Activated naive CD4-positive, alpha-beta T cell treated with anti-CD3 and anti-CD28 coated beads, Interleukin-2, amount 10 ng/mL, durations not matched to agents 7 days and 5 days (primary cell): ENCODE results near the gene NPIPB2.
"Not testable (repeated sequence)": the region's sequence is repeated elsewhere in the genome, so short reads cannot be mapped to it uniquely, and the experiment has no call there.

Experiments used
- CTCF ChIA-PET: fragments of 350-600 bp; sonication (Branson Sonifier 250); formaldehyde crosslinking; loops from one replicate; lab custom pipeline; 2021; ENCODE audit warnings: antibody characterized with exemption; lab: Charles Lee
- DNase-seq: peaks from one replicate; pipeline ENCODE4 v3.0.0-alpha.2; 2020
- H3K27ac Mint-ChIP-seq: one replicate; pipeline ENCODE4 v1.8.0; 2021; ENCODE audit warnings: mild to moderate bottlenecking, moderate library complexity, mixed read lengths
- H3K27me3 Mint-ChIP-seq: one replicate; pipeline ENCODE4 v1.8.0; 2021; ENCODE audit warnings: mild to moderate bottlenecking, mixed read lengths
- H3K36me3 Mint-ChIP-seq: one replicate; pipeline ENCODE4 v1.8.0; 2021; ENCODE audit warnings: mixed read lengths
- H3K4me1 Mint-ChIP-seq: one replicate; pipeline ENCODE4 v1.8.0; 2021; ENCODE audit warnings: mixed read lengths
- H3K4me3 Mint-ChIP-seq: one replicate; pipeline ENCODE4 v1.8.0; 2021; ENCODE audit warnings: mild to moderate bottlenecking, moderate library complexity, mixed read lengths
- H3K9me3 Mint-ChIP-seq: one replicate; pipeline ENCODE4 v1.8.0; 2021; ENCODE audit warnings: mixed read lengths

NPIPB2 gene

GRCh38 chr16:11941945-11942344 is at the start of gene NPIPB2:
NPIPB2 (minus strand) TSS chr16:11942045; CDS start chr16:11942045, 0 bp downstream.
- H3K9me3 Mint-ChIP-seq, DNase-seq, H3K27ac Mint-ChIP-seq, CTCF ChIA-PET, H3K4me3 Mint-ChIP-seq, H3K4me1 Mint-ChIP-seq, H3K27me3 Mint-ChIP-seq, H3K36me3 Mint-ChIP-seq: not testable (repeated sequence)

GRCh38 chr16:11990702-11991390 is 49.0 kb upstream of the NPIPB2 start:
- Mint-ChIP-seq H3K36me3 (no peaks in the 10 kb centered on the region), H3K27me3 (no peaks in the 10 kb centered on the region), H3K4me1 (no peaks in the 10 kb centered on the region), H3K4me3 (no peak overlapping the region), H3K27ac (no peak overlapping the region), H3K9me3 (no peaks in the 10 kb centered on the region)
- DNase-seq: no peak
- CTCF ChIA-PET: no interaction called here

- DNase-seq: no peak
- CTCF ChIA-PET: no interaction called here
Measured at GRCh38 chr16:11988258-11988978, 46.6 kb upstream of the NPIPB2 start.

GRCh38 chr16:11986521-11987057 is 44.7 kb upstream of the NPIPB2 start:
- H3K27ac Mint-ChIP-seq: no peak overlapping the region
- no peak overlapping the region for H3K4me3 Mint-ChIP-seq
- CTCF ChIA-PET: no interaction called here
- no peaks in the 10 kb centered on the region for H3K36me3 Mint-ChIP-seq
- H3K4me1 Mint-ChIP-seq: no peaks in the 10 kb centered on the region
- no peak for DNase-seq
- H3K27me3 Mint-ChIP-seq: no peaks in the 10 kb centered on the region
- no peaks in the 10 kb centered on the region for H3K9me3 Mint-ChIP-seq

More at GRCh38 chr16:11988258-11988978, 46.6 kb upstream of the NPIPB2 start:
- H3K9me3 Mint-ChIP-seq: no peaks in the 10 kb centered on the region
- H3K27me3 Mint-ChIP-seq: no peaks in the 10 kb centered on the region
- no peaks in the 10 kb centered on the region for H3K36me3 Mint-ChIP-seq
- no peak overlapping the region for H3K27ac Mint-ChIP-seq
- no peak overlapping the region for H3K4me3 Mint-ChIP-seq
- H3K4me1 Mint-ChIP-seq: no peaks in the 10 kb centered on the region

GRCh38 chr16:11985250-11985649 is 43.4 kb upstream of the NPIPB2 start:
- CTCF ChIA-PET: interaction anchor here (1.4 kb wide), 1 partner anchor 83 kb away, joined by 3 read pairs; no protein-coding TSS in a partner anchor
- H3K4me3 Mint-ChIP-seq: no peak overlapping the region
- no peaks in the 10 kb centered on the region for H3K36me3 Mint-ChIP-seq
- no peak for DNase-seq
- H3K27me3 Mint-ChIP-seq: no peaks in the 10 kb centered on the region
- H3K27ac Mint-ChIP-seq: no peak overlapping the region
- H3K9me3 Mint-ChIP-seq: no peaks in the 10 kb centered on the region
- H3K4me1 Mint-ChIP-seq: no peaks in the 10 kb centered on the region

GRCh38 chr16:11980136-11980844 is 38.4 kb upstream of the NPIPB2 start:
- CTCF ChIA-PET: no interaction called here
- peaks cover 6% of the 10 kb centered on the region for H3K36me3 Mint-ChIP-seq
- no peak overlapping the region for H3K4me3 Mint-ChIP-seq
- H3K27me3 Mint-ChIP-seq: no peaks in the 10 kb centered on the region
- H3K9me3 Mint-ChIP-seq: no peaks in the 10 kb centered on the region
- H3K4me1 Mint-ChIP-seq: peaks cover 33% of the 10 kb centered on the region
- no peak for DNase-seq
- no peak overlapping the region for H3K27ac Mint-ChIP-seq

GRCh38 chr16:11979013-11979672 is 37.3 kb upstream of the NPIPB2 start:
- H3K4me3 Mint-ChIP-seq: no peak overlapping the region
- DNase-seq: no peak
- H3K27ac Mint-ChIP-seq: no peak overlapping the region
- CTCF ChIA-PET: interaction anchor here (2.6 kb wide), 1 partner anchor 89 kb away, joined by 9 read pairs; no protein-coding TSS in a partner anchor
- H3K27me3 Mint-ChIP-seq: no peaks in the 10 kb centered on the region
- peaks cover 6% of the 10 kb centered on the region for H3K36me3 Mint-ChIP-seq
- H3K4me1 Mint-ChIP-seq: peaks cover 37% of the 10 kb centered on the region
- no peaks in the 10 kb centered on the region for H3K9me3 Mint-ChIP-seq

- DNase-seq: no peak
- Mint-ChIP-seq H3K9me3 (no peaks in the 10 kb centered on the region), H3K27ac (no peak overlapping the region), H3K27me3 (no peaks in the 10 kb centered on the region), H3K36me3 (peaks cover 6% of the 10 kb centered on the region), H3K4me3 (peak overlapping the region; percentile 97), H3K4me1 (peaks cover 39% of the 10 kb centered on the region)
- CTCF ChIA-PET: interaction anchor here (2.6 kb wide), 1 partner anchor 90 kb away, joined by 9 read pairs; no protein-coding TSS in a partner anchor
Measured at GRCh38 chr16:11978080-11978479, 36.2 kb upstream of the NPIPB2 start.

- Mint-ChIP-seq H3K27me3 (no peaks in the 10 kb centered on the region), H3K27ac (no peak overlapping the region), H3K4me3 (peak overlapping the region; percentile 97), H3K9me3 (no peaks in the 10 kb centered on the region), H3K36me3 (peaks cover 6% of the 10 kb centered on the region), H3K4me1 (peaks cover 39% of the 10 kb centered on the region)
- CTCF ChIA-PET: interaction anchor here (2.6 kb wide), 1 partner anchor 90 kb away, joined by 9 read pairs; no protein-coding TSS in a partner anchor
- no peak for DNase-seq
Measured at GRCh38 chr16:11977376-11978041, 35.7 kb upstream of the NPIPB2 start.

- peaks cover 6% of the 10 kb centered on the region for H3K36me3 Mint-ChIP-seq
- H3K27ac Mint-ChIP-seq: peak overlapping the region; percentile 89
- DNase-seq: no peak
- CTCF ChIA-PET: interaction anchor here (2.6 kb wide), 1 partner anchor 91 kb away, joined by 9 read pairs; no protein-coding TSS in a partner anchor
- H3K4me3 Mint-ChIP-seq: peak overlapping the region; percentile 97
- H3K9me3 Mint-ChIP-seq: no peaks in the 10 kb centered on the region
- no peaks in the 10 kb centered on the region for H3K27me3 Mint-ChIP-seq
- H3K4me1 Mint-ChIP-seq: peaks cover 39% of the 10 kb centered on the region
Measured at GRCh38 chr16:11976850-11977375, 35.1 kb upstream of the NPIPB2 start.

- H3K9me3 Mint-ChIP-seq: no peaks in the 10 kb centered on the region
- no peak overlapping the region for H3K27ac Mint-ChIP-seq
- no peak for DNase-seq
- CTCF ChIA-PET: interaction anchor here (1.7 kb wide), 1 partner anchor 94 kb away, joined by 10 read pairs; no protein-coding TSS in a partner anchor
- no peaks in the 10 kb centered on the region for H3K27me3 Mint-ChIP-seq
- no peak overlapping the region for H3K4me3 Mint-ChIP-seq
- peaks cover 6% of the 10 kb centered on the region for H3K36me3 Mint-ChIP-seq
- peaks cover 30% of the 10 kb centered on the region for H3K4me1 Mint-ChIP-seq
Measured at GRCh38 chr16:11973070-11973469, 31.2 kb upstream of the NPIPB2 start.

- H3K36me3 Mint-ChIP-seq: peaks cover 6% of the 10 kb centered on the region
- H3K27ac Mint-ChIP-seq: no peak overlapping the region
- no peaks in the 10 kb centered on the region for H3K27me3 Mint-ChIP-seq
- no peak for DNase-seq
- H3K4me3 Mint-ChIP-seq: no peak overlapping the region
- CTCF ChIA-PET: interaction anchor here (0.8 to 1.7 kb wide), 2 partner anchors 95 to 96 kb away, joined by 6 to 10 read pairs; no protein-coding TSS in a partner anchor
- no peaks in the 10 kb centered on the region for H3K9me3 Mint-ChIP-seq
- peaks cover 20% of the 10 kb centered on the region for H3K4me1 Mint-ChIP-seq
Measured at GRCh38 chr16:11972128-11972527, 30.3 kb upstream of the NPIPB2 start.

GRCh38 chr16:11970292-11970691 is 28.4 kb upstream of the NPIPB2 start:
- H3K9me3 Mint-ChIP-seq, H3K4me1 Mint-ChIP-seq, H3K27ac Mint-ChIP-seq, H3K27me3 Mint-ChIP-seq, DNase-seq, H3K4me3 Mint-ChIP-seq, H3K36me3 Mint-ChIP-seq: not testable (repeated sequence)
- CTCF ChIA-PET: interaction anchor here (2.0 kb wide), 1 partner anchor 98 kb away, joined by 9 read pairs; no protein-coding TSS in a partner anchor
